DOHH2 (cell line): ENCODE data around the gene CA4.
"Not testable (repeated sequence)": the region's sequence is repeated elsewhere in the genome, so short reads cannot be mapped to it uniquely, and the experiment has no call there.

ENCODE experiments used
- H3F3A ChIP-seq: fragments of 200-600 bp; sonication (generic), shearing (Covaris generic); 2 replicates; pipeline ENCODE4 v1.6.0; 2016; ENCODE audit warnings: antibody characterized with exemption, mild to moderate bottlenecking; ENCODE audit not compliant: control insufficient read depth, insufficient read depth
- H3K27ac ChIP-seq: fragments of 200-600 bp; sonication (generic); 2 replicates; pipeline ENCODE4 v1.5.1; 2014; ENCODE audit warnings: low read depth, mild to moderate bottlenecking, low read length, moderate library complexity
- H3K27me3 ChIP-seq: fragments of 200-600 bp; sonication (generic); 2 replicates; pipeline ENCODE4 v1.6.1; 2014; ENCODE audit warnings: mild to moderate bottlenecking, low read length, mixed read lengths; ENCODE audit not compliant: control insufficient read depth
- H3K36me3 ChIP-seq: fragments of 200-600 bp; sonication (generic); 2 replicates; pipeline ENCODE4 v1.6.1; 2014; ENCODE audit warnings: mild to moderate bottlenecking, low read length, moderate library complexity, mixed read lengths; ENCODE audit not compliant: control insufficient read depth
- H3K4me1 ChIP-seq: fragments of 200-600 bp; sonication (generic); 2 replicates; pipeline ENCODE4 v1.6.1; 2014; ENCODE audit warnings: mild to moderate bottlenecking, low read length, mixed read lengths; ENCODE audit not compliant: control insufficient read depth
- H3K4me2 ChIP-seq: fragments of 200-600 bp; sonication (generic); 2 replicates; pipeline ENCODE4 v1.6.0; 2014; ENCODE audit warnings: mild to moderate bottlenecking, low read length, moderate library complexity
- H3K4me3 ChIP-seq: fragments of 200-600 bp; sonication (generic); 2 replicates; pipeline ENCODE4 v1.5.1; 2014; ENCODE audit warnings: mild to moderate bottlenecking, low read length, mixed read lengths
- H3K79me2 ChIP-seq: fragments of 200-600 bp; sonication (generic); 2 replicates; pipeline ENCODE4 v1.6.1; 2014; ENCODE audit warnings: mild to moderate bottlenecking, low read length, mixed read lengths; ENCODE audit not compliant: control insufficient read depth
- H3K9me2 ChIP-seq: fragments of 200-600 bp; sonication (generic); replicated peaks from 2 replicates; pipeline ENCODE4 v1.6.1; 2014; ENCODE audit warnings: mild to moderate bottlenecking, low read length, mixed read lengths; ENCODE audit not compliant: control insufficient read depth
- H3K9me3 ChIP-seq: fragments of 200-600 bp; sonication (generic); 2 replicates; pipeline ENCODE4 v1.6.1; 2014; ENCODE audit warnings: antibody characterized with exemption, low read length, mixed read lengths; ENCODE audit not compliant: control insufficient read depth, insufficient read depth
- H4K20me1 ChIP-seq: fragments of 200-600 bp; sonication (generic); 2 replicates; pipeline ENCODE4 v1.6.0; 2014; ENCODE audit warnings: low read depth, mild to moderate bottlenecking, antibody characterized with exemption, low read length, moderate library complexity; ENCODE audit not compliant: control insufficient read depth, insufficient read depth
- CTCF ChIP-seq: fragments of 200-600 bp; sonication (generic); IDR thresholded peaks from one replicate; pipeline ENCODE4 v1.5.1; 2014; ENCODE audit warnings: antibody characterized with exemption, mild to moderate bottlenecking, low read depth, low read length; ENCODE audit not compliant: poor library complexity, severe bottlenecking
- EZH2phosphoT487 ChIP-seq: fragments of 200-600 bp; sonication (generic); IDR thresholded peaks from 2 replicates; pipeline ENCODE4 v1.6.1; 2017; ENCODE audit warnings: borderline replicate concordance, mild to moderate bottlenecking, antibody characterized with exemption, low read length, moderate library complexity, mixed read lengths

The CA4 gene

GRCh38 chr17:60186846-60187745 lies 37.3 kb downstream of the CA4 start:
- H3K9me3 ChIP-seq, H3F3A ChIP-seq, H3K9me2 ChIP-seq, H3K79me2 ChIP-seq, H3K27ac ChIP-seq, H3K27me3 ChIP-seq, H4K20me1 ChIP-seq, H3K4me3 ChIP-seq: not testable (repeated sequence)
- H3K4me1 ChIP-seq = peaks cover 17% of the 10 kb centered on the region
- peak overlapping the region; percentile 30; the same call in 1 of the 2 replicates for H3K4me2 ChIP-seq
- H3K36me3 ChIP-seq = peaks cover 12% of the 10 kb centered on the region; the same call in 1 of the 2 replicates

DNA sequence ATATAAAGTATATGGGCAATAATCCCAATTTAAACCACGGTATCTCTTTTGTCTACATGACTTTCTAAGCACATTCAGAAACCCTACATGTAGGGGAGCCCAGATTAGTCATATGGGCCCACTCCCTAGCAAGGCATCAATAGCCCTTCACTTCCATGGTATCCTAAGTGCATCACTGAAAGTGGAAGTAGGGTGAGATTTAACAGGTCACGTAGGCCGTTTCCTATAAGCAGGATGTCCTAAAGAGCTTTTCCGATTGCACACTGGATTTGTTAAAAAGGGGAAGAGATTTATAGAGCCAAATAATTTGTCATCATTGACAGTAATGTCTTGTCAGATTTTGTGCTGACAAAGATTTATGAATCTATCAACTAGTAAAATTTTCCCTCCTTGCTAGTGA lies 39.0 kb downstream of the CA4 start:
- TF ChIP-seq EZH2phosphoT487 = no peak
- no peaks in the 10 kb centered on the region for H4K20me1 ChIP-seq
- H3K4me2 ChIP-seq = no peak overlapping the region
- H3K27ac ChIP-seq = no peak overlapping the region
- no peaks in the 10 kb centered on the region for H3K9me3 ChIP-seq
- no peak overlapping the region for H3K4me3 ChIP-seq
- H3K9me2 ChIP-seq = no peaks in the 10 kb centered on the region
- H3K4me1 ChIP-seq = peaks cover 17% of the 10 kb centered on the region
- H3K27me3 ChIP-seq = no peaks in the 10 kb centered on the region
- peaks cover 9% of the 10 kb centered on the region; the same call in 1 of the 2 replicates for H3K36me3 ChIP-seq
- H3K79me2 ChIP-seq = no peaks in the 10 kb centered on the region
- H3F3A ChIP-seq = no peaks in the 10 kb centered on the region

- H3K27me3 ChIP-seq, H3K4me3 ChIP-seq, H3K27ac ChIP-seq, H3K4me2 ChIP-seq, H3K9me2 ChIP-seq, H3K79me2 ChIP-seq, H3F3A ChIP-seq, H3K36me3 ChIP-seq, H4K20me1 ChIP-seq, H3K9me3 ChIP-seq: not testable (repeated sequence)
- peaks cover 17% of the 10 kb centered on the region for H3K4me1 ChIP-seq
Observed at GRCh38 chr17:60190032-60190431, 40.3 kb downstream of the CA4 start.

DNA sequence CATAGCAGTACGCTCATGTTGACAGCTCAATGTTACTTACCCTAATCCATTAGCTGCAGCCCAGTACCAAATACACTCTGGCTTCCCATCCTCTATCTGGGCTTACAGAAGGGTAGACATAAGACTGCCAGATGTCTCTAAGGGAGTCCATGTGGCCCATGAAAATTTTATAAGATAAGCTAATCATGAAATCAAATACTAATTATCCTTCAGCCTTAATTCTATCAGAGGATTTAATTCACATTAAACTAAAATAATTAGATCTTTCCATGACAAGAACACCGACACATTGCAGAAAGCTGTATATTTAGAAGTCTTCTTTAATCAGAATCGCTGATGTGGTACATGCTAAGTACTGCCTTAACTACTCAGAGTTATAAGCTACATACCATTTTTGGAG lies 43.3 kb downstream of the CA4 start:
- not testable (repeated sequence) for H3K27me3 ChIP-seq, H3F3A ChIP-seq, H3K9me3 ChIP-seq, H3K9me2 ChIP-seq, H4K20me1 ChIP-seq, H3K4me2 ChIP-seq, H3K79me2 ChIP-seq, H3K27ac ChIP-seq, H3K4me3 ChIP-seq, H3K4me1 ChIP-seq
- H3K36me3 ChIP-seq = peaks cover 12% of the 10 kb centered on the region

DNA sequence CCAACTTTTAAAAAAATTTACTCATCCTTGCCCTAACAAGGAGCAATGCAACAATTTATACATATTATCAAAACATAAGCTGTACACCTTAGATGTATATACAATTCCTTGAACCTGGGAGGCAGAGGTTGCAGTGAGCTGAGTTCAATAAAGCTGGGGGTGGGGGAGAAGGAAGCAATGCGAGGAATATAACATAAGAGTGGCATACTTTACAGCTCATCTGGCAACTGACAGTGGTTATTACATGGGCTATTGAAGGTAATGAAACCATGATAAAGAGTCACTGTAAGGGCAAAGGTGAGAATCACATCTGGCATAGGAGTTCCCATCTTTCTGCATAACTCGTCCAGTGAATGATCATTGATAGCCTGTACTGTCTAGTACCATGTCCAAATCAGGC lies 43.7 kb downstream of the CA4 start:
- no peaks in the 10 kb centered on the region for H3K9me3 ChIP-seq
- no peak overlapping the region for H3K27ac ChIP-seq
- H3K4me1 ChIP-seq = no peaks in the 10 kb centered on the region
- H4K20me1 ChIP-seq = no peaks in the 10 kb centered on the region
- H3K27me3 ChIP-seq = no peaks in the 10 kb centered on the region
- no peak overlapping the region for H3K4me3 ChIP-seq
- no peaks in the 10 kb centered on the region for H3K9me2 ChIP-seq
- no peaks in the 10 kb centered on the region for H3F3A ChIP-seq
- H3K4me2 ChIP-seq = no peak overlapping the region
- TF ChIP-seq EZH2phosphoT487 (no peak), CTCF (no peak)
- peaks cover 13% of the 10 kb centered on the region for H3K36me3 ChIP-seq
- no peaks in the 10 kb centered on the region for H3K79me2 ChIP-seq

- H3K27ac ChIP-seq, H3K27me3 ChIP-seq, H3K9me2 ChIP-seq, H3K79me2 ChIP-seq, H3F3A ChIP-seq, H4K20me1 ChIP-seq, H3K4me1 ChIP-seq, H3K4me2 ChIP-seq, H3K4me3 ChIP-seq, H3K9me3 ChIP-seq: not testable (repeated sequence)
- H3K36me3 ChIP-seq = peaks cover 13% of the 10 kb centered on the region
Observed at GRCh38 chr17:60194141-60194540, 44.4 kb downstream of the CA4 start.

- not testable (repeated sequence) for H3K4me3 ChIP-seq, H3K79me2 ChIP-seq, H3K36me3 ChIP-seq, H3K27ac ChIP-seq, H4K20me1 ChIP-seq, H3F3A ChIP-seq, H3K9me3 ChIP-seq, H3K4me1 ChIP-seq, H3K4me2 ChIP-seq, H3K27me3 ChIP-seq, H3K9me2 ChIP-seq
Observed at GRCh38 chr17:60198630-60199029, 48.9 kb downstream of the CA4 start.
